A673 (cell line): ENCODE data around the gene TRPM3.

Experiments used
- CTCF ChIP-seq: fragments of 300-800, 200-600 bp; sonication (generic); conservative IDR thresholded peaks from 2 replicates; pipeline ENCODE4 v1.5.1; 2017; ENCODE audit warnings: low read depth, mild to moderate bottlenecking, antibody characterized with exemption, low read length, moderate library complexity, mixed read lengths
- EZH2 ChIP-seq: fragments of 200-600 bp; sonication (generic); IDR thresholded peaks from 2 replicates; pipeline ENCODE4 v1.6.1; 2017; ENCODE audit warnings: borderline replicate concordance, low read depth, mild to moderate bottlenecking, mixed read lengths, antibody characterized with exemption, low read length; ENCODE audit not compliant: poor library complexity, severe bottlenecking

- TF ChIP-seq CTCF (no peak), EZH2 (no peak)
Measured at GRCh38 chr9:70526902-70527301, 594.5 kb downstream of the TRPM3 start.
